SIG-M5 (cell line): ENCODE measurements around the gene PDCD10.

Experiments used
- DNase-seq: peaks from one replicate; lab custom pipeline; 2025; lab: John Stamatoyannopoulos, UW

PDCD10 gene

DNA sequence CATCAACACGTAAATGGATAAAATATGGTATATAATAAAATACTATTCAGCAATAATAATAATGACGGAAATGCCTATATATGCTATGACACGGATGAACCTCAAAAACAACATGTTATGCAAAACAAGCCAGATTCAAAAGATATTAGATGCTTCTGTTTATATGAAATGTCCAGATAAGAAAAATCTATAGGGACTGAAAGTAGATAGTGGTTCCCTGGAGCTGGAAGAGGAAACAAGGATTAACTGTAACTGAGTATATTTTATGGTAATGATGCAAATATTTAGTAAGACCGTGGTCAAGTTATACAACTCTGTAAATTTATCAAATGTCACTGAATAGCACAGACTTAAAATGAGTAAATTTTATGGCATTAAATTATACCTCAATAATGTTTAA lies 55.2 kb downstream of the PDCD10 start:
- DNase-seq: no peak

DNA sequence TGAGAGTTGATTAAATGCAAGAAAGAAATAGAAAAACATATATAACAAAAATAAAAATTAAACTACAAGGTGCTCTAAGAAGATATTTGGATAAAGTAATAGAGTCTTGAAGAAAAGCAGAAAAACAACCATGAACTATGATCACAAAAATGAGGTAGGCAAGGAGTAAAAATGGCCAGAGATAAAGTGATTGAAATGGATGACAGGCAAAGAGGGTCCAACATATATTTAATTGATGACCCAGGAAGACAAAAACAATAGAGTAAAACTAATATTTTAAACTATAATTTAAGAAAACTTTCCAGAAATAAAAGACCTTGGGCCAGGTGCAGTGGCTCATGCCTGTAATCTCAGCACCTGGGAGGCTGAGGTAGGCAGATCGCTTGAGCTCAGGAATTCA lies 58.8 kb downstream of the PDCD10 start:
- no peak for DNase-seq

DNA sequence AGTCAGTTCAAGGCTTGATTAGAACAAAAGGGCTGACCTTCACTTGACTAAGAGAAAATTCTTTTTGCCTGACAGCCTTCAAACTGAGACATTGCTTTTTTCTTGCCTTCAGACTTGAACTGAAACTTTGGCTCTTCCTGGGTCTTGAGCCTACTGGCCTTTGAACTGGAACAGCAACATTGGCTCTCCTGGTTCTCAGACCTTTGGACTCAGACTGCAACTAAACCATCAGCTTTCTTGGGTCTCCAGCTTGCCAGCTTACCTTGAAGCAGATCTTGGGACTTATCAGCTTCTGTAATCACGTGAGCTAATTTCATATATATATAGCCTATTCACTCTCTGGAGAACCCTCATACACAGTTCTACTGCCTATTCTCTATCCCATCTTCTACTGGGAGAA lies 61.5 kb downstream of the PDCD10 start:
- DNase-seq: no peak

- DNase-seq: no peak
Observed at GRCh38 chr3:167671878-167672427, 62.7 kb downstream of the PDCD10 start.

- DNase-seq: no peak
Observed at GRCh38 chr3:167669699-167670098, 65.0 kb downstream of the PDCD10 start.

DNA sequence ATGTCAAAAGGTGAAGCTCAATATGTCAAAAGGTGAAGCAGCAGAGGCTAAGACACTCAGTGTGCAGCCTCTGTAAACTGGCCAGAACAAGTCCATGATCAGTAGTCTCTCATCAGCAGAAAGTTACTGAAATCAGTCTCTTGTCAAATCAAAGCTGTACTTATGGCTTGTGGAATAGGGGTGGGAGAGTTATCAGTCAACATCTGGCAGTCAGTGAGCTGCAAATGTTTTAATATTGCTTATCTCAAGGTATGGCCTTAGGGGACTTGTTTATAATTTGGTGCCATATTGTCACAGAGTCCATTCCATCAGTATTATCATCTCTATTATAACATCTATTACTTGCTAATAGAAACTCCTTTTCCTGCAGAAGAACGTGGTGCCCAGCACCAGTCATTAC lies 66.0 kb downstream of the PDCD10 start:
- no peak for DNase-seq

GRCh38 chr3:167666563-167666962 lies 68.1 kb downstream of the PDCD10 start:
- no peak for DNase-seq

DNA sequence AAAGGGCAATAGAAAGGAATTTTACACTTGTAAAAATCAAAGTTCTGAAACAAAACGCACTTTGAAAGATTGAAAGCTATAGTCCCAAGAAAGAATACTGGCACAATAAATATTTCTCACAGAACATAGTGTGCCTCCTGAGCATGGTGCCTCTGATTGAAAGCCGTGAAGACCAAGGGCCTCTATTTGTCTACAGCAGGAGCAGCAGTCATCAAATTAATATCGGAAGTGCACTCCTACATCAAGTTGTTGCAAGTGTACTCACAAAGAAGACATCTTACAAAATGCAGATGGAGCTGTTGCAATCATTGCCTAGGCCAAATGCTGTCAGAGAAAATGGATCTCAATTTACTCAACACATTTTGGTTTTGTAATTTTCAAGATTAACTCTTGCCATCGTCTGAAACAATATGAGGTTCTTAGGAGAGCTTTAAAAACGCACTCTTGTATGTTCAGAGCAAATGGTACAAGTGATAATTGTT lies 71.7 kb downstream of the PDCD10 start:
- no peak for DNase-seq

DNA sequence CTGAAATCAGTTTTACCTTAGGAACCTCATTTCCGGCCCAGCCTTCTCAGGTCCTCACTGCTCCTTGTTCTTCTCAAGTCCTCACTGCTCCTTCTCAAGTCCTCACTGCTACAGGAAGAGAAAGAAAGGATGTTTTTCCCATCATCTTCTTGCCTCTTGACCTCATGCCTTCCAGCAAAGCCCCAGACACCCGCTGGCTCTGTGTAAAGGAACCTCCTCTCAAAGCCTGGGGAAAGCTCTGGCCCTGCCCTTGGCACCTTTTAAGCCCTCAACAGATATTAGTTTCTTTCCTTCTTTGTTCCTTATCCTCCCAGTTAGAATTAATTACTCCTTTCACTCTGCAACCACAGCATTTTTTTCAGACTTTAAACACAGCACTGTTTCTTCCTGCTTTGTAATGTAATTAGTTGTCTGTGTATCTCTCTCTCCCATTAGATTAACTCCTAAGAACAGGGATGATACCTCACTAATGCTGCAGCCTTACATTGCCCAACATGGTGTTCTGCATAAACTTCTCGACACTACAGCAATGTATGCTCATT lies 76.9 kb downstream of the PDCD10 start:
- no peak for DNase-seq

- no peak for DNase-seq
Observed at GRCh38 chr3:167656821-167657220, 77.9 kb downstream of the PDCD10 start.

DNA sequence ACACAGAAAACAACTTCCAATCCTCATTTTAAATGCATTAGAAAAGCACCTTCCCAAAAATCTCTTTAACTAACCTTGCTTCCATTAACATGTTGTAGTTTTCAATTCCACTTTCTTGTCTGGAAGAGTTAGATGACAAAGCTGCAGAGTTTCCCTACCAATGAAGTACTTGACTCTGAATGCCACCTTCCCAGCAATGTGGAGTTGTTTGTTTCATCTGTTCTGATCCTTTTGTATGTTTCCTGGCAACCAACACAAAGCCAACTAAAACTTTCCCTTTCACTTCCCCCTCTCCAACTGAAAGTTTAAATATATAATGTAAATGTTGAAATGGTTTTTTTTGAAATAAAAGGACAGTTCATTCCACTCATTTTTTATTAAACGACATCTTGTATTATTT lies 80.9 kb downstream of the PDCD10 start, which contains the start of gene WDR49:
Gene WDR49, minus strand, starts transcription at position 183 of the 400 bp plus-strand sequence. CDS start 517 bp downstream, outside the sequence.
- DNase-seq: peak; percentile 55

GRCh38 chr3:167653155-167653554 lies 81.5 kb downstream of the PDCD10 start:
- no peak for DNase-seq

- DNase-seq: no peak
Observed at GRCh38 chr3:167651826-167652225, 82.9 kb downstream of the PDCD10 start.

GRCh38 chr3:167650459-167650858 lies 84.2 kb downstream of the PDCD10 start:
- no peak for DNase-seq

GRCh38 chr3:167649746-167650145 lies 84.9 kb downstream of the PDCD10 start:
- no peak for DNase-seq

GRCh38 chr3:167644611-167645010 lies 90.1 kb downstream of the PDCD10 start:
- DNase-seq: no peak
